HepG2 (cell line): ENCODE measurements around the gene KDM4B.

ENCODE experiments used
- ATF1 ChIP-seq: IDR thresholded peaks from 2 replicates; pipeline ENCODE4 v1.6.1; 2016; ENCODE audit warnings: mild to moderate bottlenecking, control low read depth
- ATF7-NPFF ChIP-seq: sonication (generic); formaldehyde crosslinking; IDR thresholded peaks from 2 replicates; pipeline ENCODE4 v1.8.1; 2023; ENCODE audit warnings: mild to moderate bottlenecking, low read depth, missing genetic modification reagents, moderate library complexity
- CBX5 ChIP-seq: sonication (generic); formaldehyde crosslinking; IDR thresholded peaks from 2 replicates; pipeline ENCODE4 v1.4.0; 2020; ENCODE audit warnings: missing genetic modification reagents, borderline replicate concordance
- CTCF ChIP-seq: sonication (generic); formaldehyde crosslinking; IDR thresholded peaks from 2 replicates; pipeline ENCODE4 v1.5.0; 2020; ENCODE audit warnings: mild to moderate bottlenecking, missing genetic modification reagents, moderate library complexity
- EZH2 ChIP-seq: conservative IDR thresholded peaks from 2 replicates; pipeline ENCODE4 v1.6.1; 2012; ENCODE audit warnings: mild to moderate bottlenecking, low read depth, low read length, moderate library complexity
- GMEB1 ChIP-seq: sonication (generic); formaldehyde crosslinking; IDR thresholded peaks from 2 replicates; pipeline ENCODE4 v1.5.1; 2020; ENCODE audit warnings: missing genetic modification reagents, mild to moderate bottlenecking, borderline replicate concordance
- MAX ChIP-seq: IDR thresholded peaks from 2 replicates; pipeline ENCODE4 v1.6.1; 2012; ENCODE audit warnings: inconsistent platforms
- NFIB ChIP-seq: sonication (generic); formaldehyde crosslinking; IDR thresholded peaks from 2 replicates; pipeline ENCODE4 v1.9.0; 2021; ENCODE audit warnings: missing genetic modification reagents, mild to moderate bottlenecking, borderline replicate concordance
- PRMT3 ChIP-seq: sonication (generic); formaldehyde crosslinking; IDR thresholded peaks from 2 replicates; pipeline ENCODE4 v1.8.1; 2022; ENCODE audit warnings: low read depth, mild to moderate bottlenecking, moderate library complexity, missing genetic modification reagents, borderline replicate concordance
- RXRB ChIP-seq: IDR thresholded peaks from 2 replicates; pipeline ENCODE4 v1.6.1; 2016; ENCODE audit warnings: borderline replicate concordance, missing genetic modification reagents, missing compliant biosample characterization
- TRAFD1 ChIP-seq: sonication (generic); formaldehyde crosslinking; IDR thresholded peaks from 2 replicates; pipeline ENCODE4 v1.5.1; 2020; ENCODE audit warnings: missing genetic modification reagents, mild to moderate bottlenecking, borderline replicate concordance
- ZNF10 ChIP-seq: sonication (generic); formaldehyde crosslinking; IDR thresholded peaks from 2 replicates; pipeline ENCODE4 v1.4.0; 2020; ENCODE audit warnings: mild to moderate bottlenecking, low read depth, missing genetic modification reagents, borderline replicate concordance
- ZNF260 ChIP-seq: sonication (generic); formaldehyde crosslinking; IDR thresholded peaks from 2 replicates; pipeline ENCODE4 v1.4.0; 2020; ENCODE audit warnings: missing genetic modification reagents, low read depth, mild to moderate bottlenecking, borderline replicate concordance
- ZSCAN29 ChIP-seq: sonication (generic); formaldehyde crosslinking; conservative IDR thresholded peaks from 2 replicates; pipeline ENCODE4 v1.4.0; 2020; ENCODE audit warnings: mild to moderate bottlenecking, missing genetic modification reagents

- TF ChIP-seq GMEB1 (CRISPR knock-in tag) (no peak), CBX5 (CRISPR knock-in tag) (no peak), ZNF260 (CRISPR knock-in tag) (no peak), CTCF (CRISPR knock-in tag) (no peak), RXRB (CRISPR knock-in tag) (no peak), MAX (no peak), ATF7-NPFF (CRISPR knock-in tag) (no peak), ZNF10 (CRISPR knock-in tag) (no peak), PRMT3 (no peak), ATF1 (CRISPR knock-in tag) (no peak), TRAFD1 (CRISPR knock-in tag) (no peak), EZH2 (no peak), ZSCAN29 (CRISPR knock-in tag) (no peak), NFIB (CRISPR knock-in tag) (no peak)
These were observed 154.7 kb downstream of the KDM4B start for GRCh38 chr19:5123646-5124045.
